Testis (tissue), 2 donors: ENCODE measurements around the gene KLF9.

Source experiments
- CTCF ChIP-seq, 3 experiments: fragments of 450-650 bp in 2 of 3; fragments of 200-600 bp in 1 of 3; sonication (generic) in 1 of 3; IDR thresholded peaks; one replicate each; pipeline ENCODE4 v1.5.1; 2016 to 2019; ENCODE audit warnings: antibody characterized with exemption in 3 of 3, mild to moderate bottlenecking in 2 of 3, moderate library complexity in 1 of 3
- POLR2A ChIP-seq: fragments of 450-650 bp; IDR thresholded peaks from one replicate; pipeline ENCODE4 v1.6.1; 2017; ENCODE audit warnings: antibody characterized with exemption, mild to moderate bottlenecking, moderate library complexity

GRCh38 chr9:70387663-70388062 lies 26.8 kb downstream of the KLF9 start:
- no peak for TF ChIP-seq CTCF (IDR thresholded peaks at IDR 0.05)
- TF ChIP-seq POLR2A: no peak
